ENCODE measurements around the gene OARD1.
"Not testable (repeated sequence)": the region's sequence is repeated elsewhere in the genome, so short reads cannot be mapped to it uniquely, and the experiment has no call there.

OARD1 gene, protein sequence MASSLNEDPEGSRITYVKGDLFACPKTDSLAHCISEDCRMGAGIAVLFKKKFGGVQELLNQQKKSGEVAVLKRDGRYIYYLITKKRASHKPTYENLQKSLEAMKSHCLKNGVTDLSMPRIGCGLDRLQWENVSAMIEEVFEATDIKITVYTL

DNA sequence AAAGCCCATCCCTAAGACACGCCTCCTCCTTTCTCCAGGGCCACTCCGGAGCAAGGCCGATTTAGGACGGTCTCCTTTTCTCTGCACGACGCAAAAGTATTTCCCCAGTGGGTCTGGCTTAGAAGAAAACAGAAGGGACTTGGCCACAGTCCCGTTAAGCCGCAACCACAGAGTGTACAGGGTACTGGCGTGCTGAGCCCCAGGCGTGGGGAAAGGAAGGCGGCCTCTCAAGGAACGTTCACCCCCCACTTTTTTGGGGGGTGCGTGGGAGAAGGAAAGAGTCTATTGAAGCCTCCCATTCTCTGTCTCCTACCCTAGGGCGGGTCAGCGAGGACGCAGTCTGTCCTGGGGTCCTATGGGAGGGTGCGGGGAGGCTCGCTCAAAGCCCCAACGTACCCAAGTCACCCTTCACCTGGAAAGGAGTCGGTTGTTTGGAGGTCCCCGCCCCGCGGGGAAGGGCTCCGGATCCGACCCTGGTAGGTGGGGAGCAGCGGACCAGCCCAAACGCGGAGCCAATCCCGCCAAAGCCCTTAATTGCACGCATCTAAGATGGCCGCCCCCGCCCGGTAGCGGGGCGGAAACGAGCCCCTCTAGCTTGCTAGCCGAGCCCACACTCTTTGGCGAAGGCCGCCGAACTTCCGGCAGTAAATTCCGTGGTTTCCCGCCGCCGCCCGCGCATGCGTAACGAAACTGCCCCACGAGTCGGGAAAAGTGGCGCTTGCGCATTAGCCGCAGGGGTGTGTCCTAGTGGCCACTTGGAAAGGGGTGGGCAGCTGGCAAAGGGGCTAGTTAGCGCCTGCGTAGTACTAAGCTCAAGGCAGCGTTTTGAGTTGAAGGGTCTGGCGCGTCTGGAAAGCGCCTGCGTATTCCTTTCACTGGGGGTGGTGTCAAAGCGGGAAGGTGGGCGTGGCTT is at the start of gene OARD1:
Gene OARD1 (minus strand): TSS at position 434 of the 913 bp plus-strand sequence. CDS start 722 bp downstream, outside the sequence.
- peak; percentile 100 for DNase-seq

DNA sequence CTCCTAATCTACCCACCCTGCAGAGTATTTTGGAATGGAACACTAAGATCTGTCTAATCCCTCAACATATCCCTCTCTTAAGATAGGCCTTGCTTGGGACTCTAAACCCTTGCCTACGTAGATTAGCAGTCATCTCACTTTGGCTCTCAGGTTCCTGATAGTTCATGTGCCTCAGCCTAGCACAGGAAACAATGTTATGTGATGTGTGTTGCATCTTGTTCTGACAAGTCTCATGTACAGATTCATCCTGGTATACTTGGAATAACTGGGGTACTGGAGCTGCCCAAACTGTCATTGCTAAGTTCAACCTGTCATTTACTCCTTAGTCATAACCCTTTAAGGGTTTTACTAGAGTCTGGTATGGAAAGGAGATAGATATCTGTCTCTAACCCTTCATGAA is 47.9 kb upstream of the OARD1 start:
- DNase-seq, result no peak

DNA sequence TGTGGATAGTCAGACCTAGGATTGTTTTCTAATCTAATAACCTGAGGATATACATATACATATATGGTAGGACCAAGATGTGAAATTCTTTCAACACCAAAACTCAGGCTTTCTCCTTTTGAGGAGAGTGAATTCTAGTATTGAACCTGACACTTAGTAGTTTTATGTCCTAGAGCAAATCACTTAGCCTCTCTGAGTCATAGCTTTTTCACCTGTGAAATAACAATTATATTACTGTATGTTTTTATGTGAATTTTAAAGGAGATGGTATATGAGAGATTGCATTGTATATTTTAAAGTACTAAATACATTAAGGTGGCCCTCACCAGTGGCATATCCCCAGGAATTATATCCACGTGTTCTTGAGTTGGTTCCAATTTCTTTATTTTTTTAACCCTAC is 47.4 kb upstream of the OARD1 start:
- no peak for DNase-seq

DNA sequence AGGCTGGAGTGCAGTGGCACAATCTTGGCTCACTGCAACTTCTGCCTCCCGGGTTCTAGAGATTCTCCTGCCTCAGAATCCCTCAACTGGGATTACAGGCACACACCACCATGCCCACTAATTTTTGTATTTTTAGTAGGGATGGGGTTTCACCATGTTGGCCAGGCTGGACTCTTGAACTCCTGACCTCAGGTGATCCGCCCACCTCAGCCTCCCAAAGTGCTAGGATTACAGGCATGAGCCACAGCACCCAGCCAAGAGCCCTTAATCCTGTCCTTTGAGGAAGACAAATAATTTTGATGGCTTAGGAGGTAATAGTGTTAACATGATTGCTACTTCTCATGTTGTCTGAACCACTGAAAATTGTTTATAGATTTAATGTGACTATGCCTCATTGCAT is 42.9 kb upstream of the OARD1 start:
- not testable (repeated sequence) for DNase-seq

DNA sequence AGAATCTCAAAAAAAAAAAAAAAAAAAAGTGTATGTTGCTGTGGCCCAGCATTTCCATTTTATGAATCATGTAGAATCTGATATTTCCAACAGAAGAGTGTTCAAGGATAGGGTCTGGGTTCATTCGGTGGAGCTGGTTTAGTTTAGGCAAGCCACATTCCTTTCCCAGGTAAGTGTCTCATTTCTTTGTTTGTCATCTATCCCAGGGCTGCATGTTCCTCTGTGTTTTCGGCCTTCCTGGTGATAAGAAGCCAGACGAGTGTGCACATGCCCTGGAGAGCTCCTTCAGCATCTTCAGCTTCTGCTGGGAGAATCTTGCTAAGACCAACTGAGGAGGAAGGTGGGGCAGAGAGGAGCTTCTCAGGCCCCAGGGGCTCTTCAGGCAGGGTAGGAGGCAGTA is 38.9 kb upstream of the OARD1 start:
- no peak for DNase-seq

DNA sequence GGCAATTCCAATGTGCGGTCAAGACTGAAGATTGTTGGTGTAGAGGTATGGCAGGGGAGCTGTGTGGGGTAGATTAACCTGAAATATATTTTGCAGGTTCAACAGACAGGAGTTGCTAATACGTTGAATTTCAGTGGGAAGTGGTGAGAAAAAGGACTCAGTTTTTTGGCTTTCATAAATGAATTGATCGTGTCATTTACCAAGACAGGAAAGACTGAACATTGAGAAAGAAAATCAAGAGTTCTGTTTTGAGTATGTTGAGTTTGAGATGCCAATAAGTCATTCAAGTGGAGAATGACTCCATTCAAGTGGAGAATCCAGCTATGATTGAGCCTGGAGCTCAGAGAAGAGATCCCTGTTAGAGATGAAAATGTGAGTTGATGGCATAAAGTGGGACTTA is 31.7 kb upstream of the OARD1 start:
- DNase-seq, result no peak

DNA sequence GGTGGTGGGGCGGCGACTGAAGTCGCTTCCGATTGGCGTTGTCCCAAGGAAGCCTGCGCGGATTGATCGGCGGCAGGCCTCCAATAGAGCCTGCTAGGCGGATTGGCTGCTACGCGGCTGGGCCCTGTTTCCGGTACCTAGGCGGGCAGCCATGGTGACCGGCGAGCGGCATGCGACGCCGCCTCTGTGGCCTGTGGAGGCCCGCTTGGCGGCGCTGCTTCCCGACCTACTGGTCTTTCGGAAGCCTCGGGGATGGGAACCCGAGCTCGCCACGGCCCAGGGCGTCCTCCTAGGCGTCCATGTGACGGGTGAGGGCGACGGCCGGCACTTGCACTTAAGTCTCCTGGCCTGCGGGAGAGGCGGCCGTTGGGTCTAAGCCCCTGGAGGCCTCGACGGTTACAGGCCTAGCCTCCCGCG is 28.7 kb upstream of the OARD1 start:
- no peak for DNase-seq

DNA sequence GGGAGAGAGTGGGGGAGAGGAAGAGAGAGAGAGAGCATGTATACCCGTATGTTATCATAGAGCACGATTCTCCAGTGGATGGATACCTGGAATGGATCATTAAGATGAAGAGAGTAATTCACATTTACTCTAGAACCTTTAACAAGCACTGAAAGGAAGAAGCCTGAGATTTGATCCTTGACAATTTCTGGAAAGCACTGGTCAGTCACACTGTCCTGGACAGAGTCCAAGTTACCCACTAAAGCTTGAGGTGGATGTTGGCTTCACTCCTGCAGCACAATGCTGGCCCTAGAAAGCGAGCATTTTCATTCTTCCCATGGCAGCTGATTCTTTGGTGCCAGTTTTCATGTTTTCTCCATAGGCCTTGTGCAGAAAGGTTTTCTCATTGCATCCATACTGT is 26.2 kb upstream of the OARD1 start:
- no peak for DNase-seq

DNA sequence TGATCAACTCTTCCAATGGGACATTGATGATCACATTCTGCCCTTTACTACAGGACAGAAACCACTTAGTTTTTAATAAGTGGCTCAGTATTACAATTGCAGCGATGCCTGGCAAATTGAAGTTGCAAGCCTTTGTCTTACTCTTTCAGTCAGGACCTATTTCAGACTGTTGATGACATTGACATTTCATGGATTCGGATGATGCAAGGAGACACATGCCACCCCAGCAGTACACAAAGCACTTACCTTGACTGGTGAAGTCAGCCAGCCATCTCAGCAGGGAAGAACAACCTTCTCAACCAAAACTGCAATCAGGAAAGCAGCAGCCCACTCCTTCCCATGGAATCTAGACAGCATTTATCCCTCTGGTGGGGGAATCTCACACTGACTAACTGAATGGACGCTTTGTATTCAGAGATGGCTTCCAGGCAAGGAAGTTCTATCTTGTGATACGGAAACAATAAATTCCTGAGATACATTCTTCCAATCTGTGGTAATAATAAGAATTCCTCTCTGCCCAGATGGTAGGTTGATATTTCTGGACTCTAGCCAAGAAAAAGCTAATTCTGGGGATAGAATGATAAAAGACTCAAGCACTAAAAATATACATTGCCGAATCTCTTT is 25.4 kb upstream of the OARD1 start:
- no peak for DNase-seq

DNA sequence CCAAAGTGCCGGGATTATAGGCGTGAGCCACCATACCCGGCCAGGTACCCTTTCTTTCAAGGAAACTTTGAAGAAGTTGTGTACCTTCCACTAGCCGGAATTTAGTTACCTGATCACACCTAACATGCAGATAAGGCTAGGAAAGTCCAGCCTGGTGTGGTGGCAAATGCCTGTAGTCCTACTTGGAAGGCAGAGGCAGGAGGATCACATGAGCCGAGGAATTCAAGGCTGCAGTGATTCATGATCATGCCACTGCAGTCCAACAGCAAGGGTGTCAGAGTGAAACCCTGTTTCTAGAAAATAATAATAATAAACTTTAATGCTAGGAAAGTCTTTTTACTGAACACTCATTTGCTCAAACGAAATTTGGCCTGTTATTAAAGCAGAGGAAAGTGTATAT is 21.6 kb upstream of the OARD1 start:
- DNase-seq, result no peak

DNA sequence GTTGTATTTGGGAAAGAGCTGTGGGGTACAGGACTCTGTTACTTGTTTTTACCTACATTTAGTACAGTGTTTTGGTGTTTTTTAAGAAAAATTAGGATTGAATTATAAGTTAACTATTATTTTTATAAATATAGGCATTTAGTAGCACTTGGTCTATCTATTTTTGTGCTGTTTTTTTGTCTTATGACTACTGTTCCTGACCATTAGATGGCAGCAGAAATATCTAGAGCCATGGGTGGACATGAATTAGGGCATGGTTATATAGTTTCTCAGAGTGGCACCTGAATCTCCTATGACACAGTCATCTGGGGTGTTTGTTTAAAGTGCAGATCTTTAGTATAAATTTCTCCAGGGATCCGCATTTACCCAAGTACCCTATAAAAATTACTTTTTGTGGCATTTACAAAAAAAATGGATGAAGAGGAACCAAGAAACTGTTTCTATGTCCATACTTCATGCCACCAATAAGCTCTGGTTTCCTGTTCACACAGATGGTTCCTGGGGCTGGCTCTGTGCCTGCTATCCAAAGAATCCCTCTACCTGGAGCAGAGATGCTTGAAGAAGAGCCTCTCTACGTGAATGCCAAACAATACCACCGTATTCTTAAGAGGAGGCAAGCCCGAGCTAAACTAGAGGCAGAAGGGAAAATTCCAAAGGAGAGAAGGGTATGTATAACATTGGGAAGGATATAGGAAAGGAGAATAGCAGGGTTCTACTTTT is 20.4 kb upstream of the OARD1 start:
- DNase-seq, result no peak

DNA sequence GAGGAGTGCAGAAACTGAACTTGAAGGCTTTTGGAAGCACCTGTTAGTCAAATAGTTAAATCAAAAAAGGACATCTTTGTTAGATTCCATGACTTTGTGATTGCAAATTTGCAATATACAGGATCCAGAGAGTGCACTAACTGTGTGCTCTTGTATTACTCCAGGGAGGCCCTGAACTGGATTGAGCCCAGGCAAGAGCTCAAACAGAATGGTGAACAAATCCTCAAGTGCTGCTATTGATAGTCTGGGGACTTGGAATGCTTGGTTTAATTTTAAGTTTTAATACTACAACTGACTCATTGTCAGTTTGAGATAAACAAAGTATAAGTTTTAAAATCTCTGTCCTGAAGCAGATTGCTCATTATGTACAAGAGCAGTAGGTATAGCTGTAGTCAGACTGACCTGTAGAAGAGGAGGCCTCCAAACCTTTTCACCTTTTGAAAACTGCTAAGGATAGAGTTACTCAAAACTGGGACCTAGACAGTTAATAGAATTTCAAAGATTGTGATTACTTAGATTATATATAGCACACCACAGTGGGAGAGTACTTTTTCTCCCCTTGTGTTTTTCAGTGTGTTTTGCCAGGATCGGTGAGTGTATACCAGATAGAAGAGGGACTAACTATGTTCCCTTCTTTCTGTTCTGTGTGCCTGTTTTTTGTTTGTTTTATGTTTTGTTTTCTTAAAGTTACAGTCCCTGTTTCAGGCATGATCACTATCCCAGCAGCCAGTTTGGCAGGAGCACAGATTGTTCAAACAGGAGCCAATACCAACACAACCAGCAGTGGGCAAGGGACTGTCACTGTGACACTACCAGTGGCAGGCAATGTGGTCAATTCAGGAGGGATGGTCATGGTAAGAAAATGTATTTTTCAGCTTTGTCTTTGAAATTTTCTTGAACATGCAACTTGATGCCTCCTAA is 18.9 kb upstream of the OARD1 start:
- no peak for DNase-seq

DNA sequence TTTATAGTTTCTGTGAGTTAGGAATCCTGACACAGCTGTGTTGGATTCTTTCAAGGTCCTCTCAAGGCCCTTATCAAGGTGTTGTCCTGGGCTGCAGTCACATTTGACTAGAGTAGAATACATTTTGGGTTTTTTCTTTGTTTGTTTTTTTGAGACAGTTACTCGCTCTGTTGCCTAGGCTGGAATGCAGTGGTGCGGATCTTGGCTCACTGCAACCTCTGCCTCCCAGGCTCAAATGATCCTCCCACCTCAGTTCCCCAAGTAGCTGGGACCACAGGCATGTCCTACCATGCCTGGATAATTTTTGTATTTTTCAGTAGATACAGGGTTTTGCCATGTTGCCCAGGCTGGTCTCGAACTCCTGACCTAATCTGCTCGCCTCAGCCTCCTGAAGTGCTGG is 16.3 kb upstream of the OARD1 start:
- DNase-seq, result no peak

DNA sequence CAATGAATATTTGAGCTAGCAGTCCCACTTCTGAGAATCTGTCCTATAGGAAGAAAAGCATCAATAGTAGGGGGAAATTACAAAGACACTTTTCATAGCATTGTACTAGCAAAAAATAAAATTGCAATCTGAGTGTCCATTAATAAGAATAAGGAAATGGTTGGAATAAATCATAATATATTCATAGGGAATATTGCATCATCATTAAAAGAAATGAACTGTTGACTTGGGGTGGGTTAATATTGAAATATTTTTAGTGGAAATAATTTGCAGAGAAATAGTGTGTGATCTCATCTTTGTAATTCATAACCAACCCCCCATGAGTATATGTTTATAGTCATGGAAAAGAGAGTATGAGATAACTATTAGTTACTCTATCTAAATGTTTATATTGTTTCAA is 13.0 kb upstream of the OARD1 start:
- DNase-seq, result no peak

DNA sequence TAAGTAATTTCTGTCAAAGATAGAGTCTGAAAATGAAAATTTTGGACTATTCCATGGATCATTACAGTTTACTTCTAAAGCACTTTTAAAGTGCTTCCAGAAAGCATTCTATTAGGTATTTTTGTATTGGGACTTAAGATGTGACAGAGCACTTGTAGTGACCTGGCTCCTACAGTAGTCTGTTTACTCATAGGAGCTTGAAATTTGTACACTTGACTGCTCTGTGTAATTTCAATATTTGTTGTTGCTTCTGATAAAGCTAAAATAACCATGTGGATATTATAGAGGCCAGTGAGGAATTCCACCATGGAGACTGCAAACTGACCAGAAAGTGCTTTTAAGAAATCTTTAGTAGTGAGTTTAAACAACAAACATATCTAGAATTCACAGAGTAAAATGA is 10.9 kb upstream of the OARD1 start:
- no peak for DNase-seq

DNA sequence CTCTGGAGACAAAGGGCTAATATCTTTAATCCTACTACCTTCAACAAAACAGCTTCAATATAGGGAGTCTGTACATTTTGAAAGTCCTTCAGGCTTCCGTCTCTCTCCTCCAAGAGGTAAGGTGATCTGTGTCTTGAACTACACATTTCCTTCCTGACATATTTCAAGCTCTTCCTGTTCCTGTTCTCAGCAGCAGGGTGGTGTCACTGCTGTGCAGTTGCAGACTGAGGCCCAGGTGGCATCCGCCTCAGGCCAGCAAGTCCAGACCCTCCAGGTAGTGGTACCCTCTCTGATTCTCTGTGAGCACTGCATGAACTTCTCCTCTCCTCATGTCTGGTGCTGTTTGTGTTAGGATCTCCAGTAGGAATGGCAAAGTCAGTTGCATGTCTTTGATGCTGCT is 8.5 kb upstream of the OARD1 start:
- no peak for DNase-seq

DNA sequence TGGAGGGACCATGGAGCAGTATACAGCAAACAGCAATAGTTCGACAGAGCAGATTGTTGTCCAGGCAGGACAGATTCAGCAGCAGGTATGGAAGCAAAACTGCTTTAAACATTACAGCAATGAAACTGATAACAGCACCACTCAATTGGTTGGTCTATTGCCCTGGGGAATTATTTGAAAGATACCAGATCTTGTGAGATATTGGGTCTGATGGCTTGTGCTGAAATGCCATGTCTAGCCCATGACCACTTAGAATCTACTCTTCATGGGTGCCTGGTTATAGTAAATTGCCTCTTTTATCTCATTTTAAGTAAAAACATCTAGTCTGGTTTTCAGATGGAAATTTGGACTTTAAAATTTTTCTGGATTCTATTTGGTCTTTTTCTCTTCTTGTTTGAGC is 6.9 kb upstream of the OARD1 start:
- DNase-seq, result no peak

DNA sequence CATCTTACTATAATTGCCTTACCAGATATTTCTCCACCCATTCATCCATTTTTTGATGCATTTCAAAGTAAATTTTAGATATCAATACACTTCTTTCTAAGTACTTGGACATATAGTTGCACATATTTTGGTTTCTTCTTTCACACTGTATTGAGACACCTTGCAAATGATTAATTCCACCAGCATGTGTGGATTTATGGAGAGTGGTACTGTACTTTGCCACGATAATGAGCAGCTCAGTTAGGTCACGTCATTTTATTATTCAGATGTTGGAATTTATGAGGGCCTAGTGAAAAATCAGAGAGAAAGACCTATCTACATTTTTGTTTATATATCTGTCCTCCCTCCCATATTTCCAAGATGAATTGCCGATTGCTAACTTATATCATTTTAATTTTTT is 5.9 kb upstream of the OARD1 start:
- no peak for DNase-seq

DNA sequence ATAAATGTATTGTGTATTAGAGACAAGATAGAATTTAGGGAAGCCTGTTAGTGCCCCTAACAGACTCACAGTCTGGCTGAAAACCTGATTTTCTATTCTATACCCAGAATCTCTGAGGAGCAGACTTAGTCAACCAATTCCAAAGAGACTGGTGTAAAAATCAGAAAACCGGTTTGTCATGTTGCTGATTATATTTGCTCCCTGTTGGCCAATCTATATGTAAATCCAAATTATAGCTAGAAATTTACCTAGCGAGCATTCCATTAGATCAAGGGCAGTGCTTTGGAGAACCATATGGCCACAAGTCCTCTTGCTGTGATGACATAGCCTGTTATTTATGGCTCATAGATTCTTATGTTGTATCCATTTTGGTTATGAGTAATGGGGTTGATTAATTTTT is 5.4 kb upstream of the OARD1 start:
- no peak for DNase-seq

DNA sequence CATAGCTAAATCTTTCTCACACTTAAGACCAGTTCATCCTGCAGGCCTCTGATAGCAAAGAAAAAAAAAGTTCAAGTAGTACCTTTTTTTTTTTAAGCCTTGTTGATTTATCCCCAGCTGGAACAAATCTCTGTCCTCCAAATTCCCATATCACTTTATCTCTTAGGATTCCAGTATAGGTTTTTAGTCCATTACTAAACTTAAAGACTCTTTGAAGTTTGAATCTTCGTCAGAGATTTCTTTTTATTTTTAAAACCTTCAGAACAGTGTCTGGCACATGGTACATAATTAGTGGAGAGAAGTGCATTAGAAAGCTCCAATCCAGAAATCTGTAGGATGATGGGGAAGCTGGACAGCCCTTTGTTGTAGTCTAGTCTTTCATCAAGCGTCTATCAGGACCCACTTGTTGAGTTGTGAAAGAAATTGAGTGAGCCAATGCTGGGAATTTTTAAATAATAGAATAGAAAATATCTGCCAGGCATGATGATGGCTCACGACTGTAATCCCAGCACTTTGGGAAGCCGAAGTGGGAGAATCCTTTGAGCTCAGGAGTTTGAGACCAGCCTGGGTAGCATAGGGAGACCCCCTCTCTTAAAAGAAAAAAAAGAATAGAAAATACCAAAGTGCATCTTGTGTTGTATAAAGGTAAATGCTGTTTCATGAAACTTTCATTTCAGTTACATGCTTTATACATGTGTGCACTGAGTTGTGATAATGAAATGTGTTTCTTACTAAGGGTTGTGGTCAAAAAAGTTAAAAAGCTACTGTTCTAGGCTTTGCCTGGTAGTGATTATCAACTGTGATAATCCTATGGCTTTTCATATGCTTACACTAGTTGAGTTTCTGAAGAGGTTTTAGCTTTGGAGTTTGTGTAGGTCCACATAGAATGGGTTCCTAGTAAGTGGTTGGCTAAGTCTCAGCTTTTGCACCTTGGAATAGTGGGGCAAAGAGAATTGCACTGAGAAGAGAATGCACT is 3.8 kb upstream of the OARD1 start:
- DNase-seq, result no peak
